H1 (cell line): ENCODE data around the gene DENND2C. TPM values are rescaled to one million over a fixed set of nuclear protein-coding genes. Genes with fewer than 3 reads are reported as not detected.

ENCODE experiments used
- ATF3 ChIP-seq: IDR thresholded peaks from 2 replicates; pipeline ENCODE4 v1.6.1; 2011; ENCODE audit warnings: low read depth, mild to moderate bottlenecking, low read length; ENCODE audit not compliant: insufficient read depth
- BRCA1 ChIP-seq: IDR thresholded peaks from 2 replicates; pipeline ENCODE4 v1.6.1; 2012; ENCODE audit warnings: low read depth, low read length, improper control_type of control experiment
- CHD7 ChIP-seq: fragments of 300-600 bp; sonication (generic); IDR thresholded peaks from 2 replicates; pipeline ENCODE4 v1.7.1; 2012; ENCODE audit warnings: low read length, moderate library complexity, mild to moderate bottlenecking, inconsistent platforms; ENCODE audit not compliant: insufficient replicate concordance
- CTBP2 ChIP-seq: IDR thresholded peaks from 2 replicates; pipeline ENCODE4 v1.7.0; 2011; ENCODE audit warnings: borderline replicate concordance, mild to moderate bottlenecking, moderate library complexity, mixed read lengths, low read length; ENCODE audit not compliant: insufficient read depth, insufficient read length
- EP300 ChIP-seq, 2 experiments: IDR thresholded peaks; 1 replicate in 1 of 2; 2 replicates in 1 of 2; pipeline ENCODE4 v1.6.1; 2011 to 2012; ENCODE audit warnings: low read depth in 2 of 2, low read length in 2 of 2, mild to moderate bottlenecking in 2 of 2, borderline replicate concordance in 1 of 2, inconsistent platforms in 1 of 2, moderate library complexity in 1 of 2
- FOSL1 ChIP-seq: IDR thresholded peaks from 2 replicates; pipeline ENCODE4 v1.6.1; 2011; ENCODE audit warnings: mild to moderate bottlenecking, low read depth, low read length, moderate library complexity; ENCODE audit not compliant: insufficient read depth
- RNF2 ChIP-seq: fragments of 200-900, 300-1000 bp; sonication (generic); IDR thresholded peaks from 2 replicates; pipeline ENCODE4 v1.7.1; 2016; ENCODE audit warnings: borderline replicate concordance, low read depth, mild to moderate bottlenecking, antibody characterized with exemption, low read length; ENCODE audit not compliant: poor library complexity, severe bottlenecking; ENCODE audit errors: missing control alignments
- SIX5 ChIP-seq: IDR thresholded peaks from 2 replicates; pipeline ENCODE4 v1.6.1; 2011; ENCODE audit warnings: mild to moderate bottlenecking, low read depth, low read length
- SP2 ChIP-seq: IDR thresholded peaks from 2 replicates; pipeline ENCODE4 v1.6.1; 2012; ENCODE audit warnings: mild to moderate bottlenecking, low read length, inconsistent platforms
- TBP ChIP-seq: IDR thresholded peaks from 2 replicates; pipeline ENCODE4 v1.6.1; 2011; ENCODE audit warnings: low read depth, low read length, improper control_type of control experiment
- polyA plus RNA-seq, 7 experiments: library from polyadenylated mRNA; depleted of rRNA in 3 of 7; stranded (reverse) in 5 of 7; unstranded in 2 of 7; fragments of >200 nt in 5 of 7; fragments of 200-250 nt in 2 of 7; gene quantifications; 1 replicate in 5 of 7; 2 replicates in 1 of 7; 4 replicates in 1 of 7; pipeline versions ENCODE4 v1.2.1 to v1.2.3, GENCODE V29; 2011 to 2013; ENCODE audit warnings: missing spikeins in 2 of 7, mixed read lengths in 2 of 7
- total RNA-seq: library from RNA; stranded (reverse); fragmentation: NEBNext Ultra II Directional; extraction: Animal tissue kit (Norgen Biotek cat#: 25700); gene quantifications from 2 replicates; pipeline ENCODE4 v1.2.1, GENCODE V29; 2021

DENND2C gene
- total and polyA plus RNA-seq, 2 of the 8 experiments (the other 6 are each of a cell fraction or from before 2014, with no cell fraction given), result 1.8 to 5.5 TPM

GRCh38 chr1:114609826-114610225 is 60.0 kb downstream of the DENND2C start (continued):
- TF ChIP-seq CHD7, result no peak
- TF ChIP-seq BRCA1, result no peak
- no peak for TF ChIP-seq EP300 (IDR thresholded peaks at IDR 0.05; ENCODE audit: borderline replicate concordance in 1 of 2, low read depth in 2 of 2, low read length in 2 of 2)
- no peak for TF ChIP-seq CTBP2
- no peak for TF ChIP-seq SP2
- TF ChIP-seq FOSL1, result no peak
- TF ChIP-seq ATF3, result no peak
- no peak for TF ChIP-seq SIX5
- TF ChIP-seq TBP, result no peak
- TF ChIP-seq RNF2, result no peak
